Endothelial cell of umbilical vein (primary cell): ENCODE data around the gene CYP51A1. TPM values are rescaled to one million over a fixed set of nuclear protein-coding genes. Genes with fewer than 3 reads are reported as not detected.

Experiments
- BruUV-seq: library from RNA; stranded (reverse); fragments of 400-500 nt; replicated peaks from 2 replicates; lab custom pipeline; 2021; lab: Mats Ljungman, UMichigan
- CTCF ChIA-PET: fragments of 300-600, 350-600 bp; sonication (Branson Sonifier 250); formaldehyde crosslinking; loops from one replicate; lab custom pipeline; 2021; ENCODE audit warnings: antibody characterized with exemption, inconsistent platforms; lab: Charles Lee
- POLR2A ChIA-PET: fragments of 300-600, 350-600 bp; sonication (Branson Sonifier 250); formaldehyde crosslinking; loops from one replicate; lab custom pipeline; 2021; ENCODE audit warnings: antibody characterized with exemption, inconsistent platforms; lab: Charles Lee
- DNase-seq: peaks from one replicate; pipeline ENCODE4 v3.0.0-alpha.2; 2011; ENCODE audit warnings: low read depth, low spot score
- FAIRE-seq: peaks from 2 replicates; lab custom pipeline; 2011; peaks lifted over from hg19 to GRCh38; lab: Jason Lieb, UNC
- H2AFZ ChIP-seq: 2 replicates; pipeline ENCODE4 v1.6.0; 2012; ENCODE audit warnings: low read depth, low read length, control low read depth, inconsistent platforms
- H3K27ac ChIP-seq: 2 replicates; pipeline ENCODE4 v1.5.1; 2011; ENCODE audit warnings: low read depth, mild to moderate bottlenecking, control low read depth, low read length, moderate library complexity; ENCODE audit not compliant: insufficient read depth
- H3K27me3 ChIP-seq, 2 experiments: 2 replicates each; pipeline versions ENCODE4 v1.6.0 to v1.6.1; 2011; ENCODE audit warnings: low read length in 2 of 2, mixed read lengths in 1 of 2; ENCODE audit not compliant: control insufficient read depth in 2 of 2, insufficient read depth in 2 of 2
- H3K36me3 ChIP-seq, 2 experiments: 2 replicates in 1 of 2; 3 replicates in 1 of 2; pipeline ENCODE4 v1.5.1; 2011; ENCODE audit warnings: low read length in 2 of 2, mild to moderate bottlenecking in 1 of 2, moderate library complexity in 1 of 2; ENCODE audit not compliant: control insufficient read depth in 2 of 2, insufficient read depth in 2 of 2; ENCODE audit errors: extremely low read depth in 1 of 2
- H3K4me1 ChIP-seq: 3 replicates; pipeline ENCODE4 v1.5.1; 2011; ENCODE audit warnings: mild to moderate bottlenecking, low read length; ENCODE audit not compliant: control insufficient read depth, insufficient read depth; ENCODE audit errors: extremely low read depth
- H3K4me2 ChIP-seq: 2 replicates; pipeline ENCODE4 v1.6.1; 2011; ENCODE audit warnings: low read length, control low read depth, mixed read lengths; ENCODE audit not compliant: insufficient read depth
- H3K4me3 ChIP-seq, 3 experiments: fragments of 200-600 bp in 1 of 3; sonication (generic), shearing (Covaris generic) in 1 of 3; replicated peaks in 1 of 3; 2 replicates each; pipeline ENCODE4 v1.5.1; 2011 to 2016; ENCODE audit warnings: control low read depth in 3 of 3, low read length in 3 of 3, mild to moderate bottlenecking in 2 of 3, inconsistent platforms in 1 of 3, low read depth in 1 of 3, moderate library complexity in 1 of 3; ENCODE audit not compliant: insufficient read depth in 1 of 3
- H3K79me2 ChIP-seq: 2 replicates; pipeline ENCODE4 v1.6.0; 2012; ENCODE audit warnings: low read length, inconsistent platforms; ENCODE audit not compliant: control insufficient read depth, insufficient read depth
- H3K9ac ChIP-seq: replicated peaks from 2 replicates; pipeline ENCODE3; 2011; ENCODE audit warnings: low read length, control low read depth; ENCODE audit not compliant: insufficient read depth; ENCODE audit errors: extremely low read depth
- H3K9me1 ChIP-seq: replicated peaks from 3 replicates; pipeline ENCODE4 v1.6.0; 2011; ENCODE audit warnings: mild to moderate bottlenecking, low read length; ENCODE audit not compliant: control insufficient read depth, insufficient read depth; ENCODE audit errors: extremely low read depth
- H3K9me3 ChIP-seq: replicated peaks from 2 replicates; pipeline ENCODE4 v1.5.1; 2012; ENCODE audit warnings: low read length, inconsistent platforms; ENCODE audit not compliant: control insufficient read depth, insufficient read depth
- H4K20me1 ChIP-seq: replicated peaks from 2 replicates; pipeline ENCODE3; 2011; ENCODE audit warnings: mild to moderate bottlenecking, low read length; ENCODE audit not compliant: control insufficient read depth, insufficient read depth; ENCODE audit errors: extremely low read depth
- CTCF ChIP-seq, 2 donors: IDR thresholded peaks; 1 replicate in 1 of 2; 2 replicates in 1 of 2; pipeline ENCODE4 v1.5.1; 2011; ENCODE audit warnings: low read length in 2 of 2, mild to moderate bottlenecking in 2 of 2, moderate library complexity in 2 of 2, control low read depth in 1 of 2, inconsistent platforms in 1 of 2, low read depth in 1 of 2; ENCODE audit not compliant: insufficient read depth in 1 of 2; ENCODE audit errors: extremely low read depth in 1 of 2
- EZH2 ChIP-seq: IDR thresholded peaks from 2 replicates; pipeline ENCODE4 v1.6.1; 2012; ENCODE audit warnings: borderline replicate concordance, low read depth, mild to moderate bottlenecking, moderate library complexity, low read length, inconsistent platforms; ENCODE audit not compliant: severe bottlenecking
- FOS ChIP-seq: IDR thresholded peaks from 2 replicates; pipeline ENCODE4 v1.6.1; 2011; ENCODE audit warnings: mild to moderate bottlenecking, low read length, moderate library complexity, borderline replicate concordance; ENCODE audit not compliant: insufficient read depth
- GATA2 ChIP-seq: IDR thresholded peaks from 2 replicates; pipeline ENCODE4 v1.7.0; 2011; ENCODE audit warnings: low read depth, mild to moderate bottlenecking, moderate library complexity, mixed read lengths, low read length; ENCODE audit not compliant: insufficient read length, insufficient read depth
- JUN ChIP-seq: IDR thresholded peaks from 2 replicates; pipeline ENCODE4 v1.6.1; 2011; ENCODE audit warnings: borderline replicate concordance, low read depth; ENCODE audit not compliant: insufficient read length, insufficient read depth
- MAX ChIP-seq: IDR thresholded peaks from 2 replicates; pipeline ENCODE4 v1.6.1; 2011; ENCODE audit not compliant: insufficient read depth, insufficient read length
- POLR2A ChIP-seq: IDR thresholded peaks from 2 replicates; pipeline ENCODE4 v1.6.1; 2012; ENCODE audit warnings: low read depth, mild to moderate bottlenecking, control low read depth, low read length
- dilution Hi-C: fragments of 300-500 bp; cut with MboI; formaldehyde crosslinking; loops from one replicate; pipeline ENCODE4 v1.15.0; 2019; ENCODE audit warnings: low sequenced_read_pairs; ENCODE audit not compliant: extremely low pct_ligation_motif_present
- intact Hi-C: fragments of 100-400 bp; cut with micrococcal nuclease; formaldehyde crosslinking; loops from one replicate; pipeline ENCODE4 v1.10.0; 2022
- polyA plus RNA-seq, 4 experiments: library from polyadenylated mRNA; depleted of rRNA in 3 of 4; stranded (reverse) in 3 of 4; unstranded in 1 of 4; fragments of >200 nt; gene quantifications; 2 replicates each; pipeline versions ENCODE4 v1.2.1 to v1.2.3, GENCODE V29; 2011 to 2012; ENCODE audit warnings: missing spikeins in 1 of 4
- total RNA-seq: library from RNA; stranded (reverse); gene quantifications from 2 replicates; pipeline ENCODE4 v1.2.3, GENCODE V29; 2021

The CYP51A1 gene
- total and polyA plus RNA-seq, 2 donors (not counting 3 experiments of a cell fraction or from before 2014, with no cell fraction given), result 16.5 to 119 TPM

- dilution Hi-C loops (no loop called here), intact Hi-C loops (no loop called here)
- H3K27ac ChIP-seq, result no peak overlapping the region
- TF ChIP-seq POLR2A (no peak), JUN (no peak), EZH2 (no peak), FOS (no peak), CTCF (IDR thresholded peaks at IDR 0.05; ENCODE audit: extremely low read depth in 1 of 2, insufficient read depth in 1 of 2, low read depth in 1 of 2, low read length in 2 of 2) (no peak), GATA2 (no peak), MAX (no peak)
- no peaks in the 10 kb centered on the region for H3K4me1 ChIP-seq
- no TSS peak for BruUV-seq
- POLR2A ChIA-PET, result no interaction called here
- no peaks in the 10 kb centered on the region for H3K9me1 ChIP-seq
- H3K4me2 ChIP-seq, result no peak overlapping the region
- no peak overlapping the region for H3K9ac ChIP-seq
- H2AFZ ChIP-seq, result no peak overlapping the region
- H3K9me3 ChIP-seq, result no peaks in the 10 kb centered on the region
- no peaks in the 10 kb centered on the region for H3K79me2 ChIP-seq
- CTCF ChIA-PET, result interaction anchor here (1.1 to 2.2 kb wide), 3 partner anchors 12 to 18 kb away, joined by 4 to 9 read pairs (median 9); partner anchors contain the start of gene LRRD1
- H3K36me3 ChIP-seq, result no peaks in the 10 kb centered on the region
- H3K4me3 ChIP-seq, result no peak overlapping the region
- no peak for FAIRE-seq
- DNase-seq, result no peak
- no peaks in the 10 kb centered on the region for H3K27me3 ChIP-seq
- no peaks in the 10 kb centered on the region for H4K20me1 ChIP-seq
These were observed 27.0 kb upstream of the CYP51A1 start for GRCh38 chr7:92161271-92161670.
